Measurements from ENCODE around the gene MEGF11. TPM values are rescaled to one million over a fixed set of nuclear protein-coding genes. Genes with fewer than 3 reads are reported as not detected.

MEGF11 gene
- total and polyA plus RNA-seq, 2 donors (not counting 1 experiment from before 2014, with no cell fraction given) = under 0.01 TPM; not detected in 1

DNA sequence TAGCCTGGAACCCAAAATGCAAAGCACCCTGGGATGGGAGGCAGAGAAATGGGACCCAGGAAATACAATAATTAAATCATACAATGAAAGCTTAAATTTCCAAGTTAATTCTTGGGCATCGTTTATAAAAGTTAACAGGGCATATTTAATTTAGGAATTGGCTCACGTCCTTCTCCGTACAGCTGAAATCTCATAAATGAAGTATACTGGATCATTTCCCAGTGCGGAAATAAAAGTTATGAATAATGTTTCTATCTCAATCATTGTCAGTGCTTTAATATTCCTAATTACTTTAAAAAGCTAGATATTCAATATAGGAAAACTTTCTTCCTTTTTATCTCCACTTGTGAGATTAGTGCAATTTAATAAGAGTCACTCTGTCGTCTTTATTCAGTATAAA is 164.0 kb downstream of the MEGF11 start:
- Histone ChIP-seq H3K36me3 (ENCODE audit: control insufficient read depth, insufficient read depth, low read length) (no peaks in the 10 kb centered on the region), H3K4me3 (replicated peaks in 1 of 4; ENCODE audit: control extremely low read depth in 1 of 4, insufficient read depth in 1 of 4, low read depth in 3 of 4, low read length in 4 of 4) (no peak overlapping the region), H3K27ac (ENCODE audit: insufficient read depth, low read length) (no peak overlapping the region), H3K9ac (ENCODE audit: insufficient read depth, low read length) (no peak overlapping the region), H2AFZ (ENCODE audit: low read length) (no peak overlapping the region), H4K20me1 (ENCODE audit: control insufficient read depth, extremely low read depth, insufficient read depth, low read length) (no peaks in the 10 kb centered on the region), H3K4me2 (ENCODE audit: extremely low read depth, insufficient read depth, low read length) (no peak overlapping the region), H3K9me3 (ENCODE audit: control insufficient read depth, insufficient read depth, low read depth, low read length) (no peaks in the 10 kb centered on the region), H3K4me1 (ENCODE audit: control insufficient read depth, extremely low read depth, insufficient read depth, low read length) (no peaks in the 10 kb centered on the region), H3K79me2 (ENCODE audit: control insufficient read depth, insufficient read depth, low read length) (no peaks in the 10 kb centered on the region), H3K27me3 (ENCODE audit: control insufficient read depth, insufficient read depth, low read length) (peaks cover 2% of the 10 kb centered on the region)
- TF ChIP-seq EZH2 (IDR thresholded peaks at IDR 0.05; ENCODE audit: low read length, missing control alignments) = no peak
- TF ChIP-seq, protein P1, sequence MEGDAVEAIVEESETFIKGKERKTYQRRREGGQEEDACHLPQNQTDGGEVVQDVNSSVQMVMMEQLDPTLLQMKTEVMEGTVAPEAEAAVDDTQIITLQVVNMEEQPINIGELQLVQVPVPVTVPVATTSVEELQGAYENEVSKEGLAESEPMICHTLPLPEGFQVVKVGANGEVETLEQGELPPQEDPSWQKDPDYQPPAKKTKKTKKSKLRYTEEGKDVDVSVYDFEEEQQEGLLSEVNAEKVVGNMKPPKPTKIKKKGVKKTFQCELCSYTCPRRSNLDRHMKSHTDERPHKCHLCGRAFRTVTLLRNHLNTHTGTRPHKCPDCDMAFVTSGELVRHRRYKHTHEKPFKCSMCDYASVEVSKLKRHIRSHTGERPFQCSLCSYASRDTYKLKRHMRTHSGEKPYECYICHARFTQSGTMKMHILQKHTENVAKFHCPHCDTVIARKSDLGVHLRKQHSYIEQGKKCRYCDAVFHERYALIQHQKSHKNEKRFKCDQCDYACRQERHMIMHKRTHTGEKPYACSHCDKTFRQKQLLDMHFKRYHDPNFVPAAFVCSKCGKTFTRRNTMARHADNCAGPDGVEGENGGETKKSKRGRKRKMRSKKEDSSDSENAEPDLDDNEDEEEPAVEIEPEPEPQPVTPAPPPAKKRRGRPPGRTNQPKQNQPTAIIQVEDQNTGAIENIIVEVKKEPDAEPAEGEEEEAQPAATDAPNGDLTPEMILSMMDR (conservative IDR thresholded peaks at IDR 0.05 in 1 of 2, IDR thresholded peaks at IDR 0.05 in 1 of 2; ENCODE audit: low read depth in 1 of 2, low read length in 2 of 2) = no peak
- DNase-seq (ENCODE audit: low read depth in 2 of 2) = no peak

DNA sequence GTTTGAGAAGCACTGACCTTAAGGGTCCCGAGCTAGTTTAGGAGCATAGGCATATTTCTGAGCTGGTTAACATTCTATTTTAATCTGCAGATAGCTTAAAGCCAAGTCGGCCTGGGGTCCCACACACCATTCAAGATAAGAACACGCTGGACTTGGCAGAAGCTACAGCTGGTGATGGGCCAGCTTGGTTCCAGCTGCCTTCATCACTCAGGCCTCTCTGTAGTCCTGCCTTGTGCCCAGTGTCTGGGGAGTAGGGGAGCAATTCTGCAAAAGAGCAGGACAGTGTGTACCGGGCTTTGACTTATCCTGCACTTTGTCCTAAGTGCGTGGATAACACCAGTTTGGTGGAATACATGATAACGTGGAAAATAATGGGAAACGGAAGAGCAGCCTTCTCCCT is 164.5 kb downstream of the MEGF11 start:
- no peak overlapping the region for H3K4me3 ChIP-seq (replicated peaks in 1 of 4; ENCODE audit: control extremely low read depth in 1 of 4, insufficient read depth in 1 of 4, low read depth in 3 of 4, low read length in 4 of 4)
- no peaks in the 10 kb centered on the region for H3K9me3 ChIP-seq (ENCODE audit: control insufficient read depth, insufficient read depth, low read depth, low read length)
- H3K4me1 ChIP-seq (ENCODE audit: control insufficient read depth, extremely low read depth, insufficient read depth, low read length) = no peaks in the 10 kb centered on the region
- peaks cover 2% of the 10 kb centered on the region for H3K27me3 ChIP-seq (ENCODE audit: control insufficient read depth, insufficient read depth, low read length)
- DNase-seq (ENCODE audit: low read depth in 2 of 2) = no peak
- no peak overlapping the region for H3K9ac ChIP-seq (ENCODE audit: insufficient read depth, low read length)
- H4K20me1 ChIP-seq (ENCODE audit: control insufficient read depth, extremely low read depth, insufficient read depth, low read length) = no peaks in the 10 kb centered on the region
- H3K36me3 ChIP-seq (ENCODE audit: control insufficient read depth, insufficient read depth, low read length) = no peaks in the 10 kb centered on the region
- TF ChIP-seq, protein P1 (conservative IDR thresholded peaks at IDR 0.05 in 1 of 2, IDR thresholded peaks at IDR 0.05 in 1 of 2; ENCODE audit: low read depth in 1 of 2, low read length in 2 of 2) = no peak
- no peak for TF ChIP-seq EZH2 (IDR thresholded peaks at IDR 0.05; ENCODE audit: low read length, missing control alignments)
- H2AFZ ChIP-seq (ENCODE audit: low read length) = no peak overlapping the region
- H3K79me2 ChIP-seq (ENCODE audit: control insufficient read depth, insufficient read depth, low read length) = no peaks in the 10 kb centered on the region
- H3K27ac ChIP-seq (ENCODE audit: insufficient read depth, low read length) = no peak overlapping the region
- no peak overlapping the region for H3K4me2 ChIP-seq (ENCODE audit: extremely low read depth, insufficient read depth, low read length)

DNA sequence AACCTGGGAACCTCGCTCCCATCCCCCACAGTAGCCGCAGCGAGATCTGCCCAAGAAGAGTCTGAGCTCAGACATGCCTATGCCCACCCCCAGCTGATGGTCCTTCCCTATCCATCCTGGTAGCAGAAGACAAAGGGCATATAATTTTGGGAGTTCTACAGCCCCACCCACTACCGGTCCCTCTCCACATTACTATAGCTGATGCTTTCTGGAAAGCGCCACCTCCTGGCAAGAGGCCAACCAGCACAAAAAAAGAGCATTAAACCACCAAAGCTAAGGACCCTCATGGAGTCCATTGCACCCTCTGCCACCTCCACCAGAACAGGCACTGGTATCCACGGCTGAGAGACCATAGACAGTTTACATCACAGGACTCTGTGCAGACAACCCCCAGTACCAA is 168.4 kb downstream of the MEGF11 start:
- Histone ChIP-seq H3K27ac (ENCODE audit: insufficient read depth, low read length) (no peak overlapping the region), H3K79me2 (ENCODE audit: control insufficient read depth, insufficient read depth, low read length) (no peaks in the 10 kb centered on the region), H3K36me3 (ENCODE audit: control insufficient read depth, insufficient read depth, low read length) (no peaks in the 10 kb centered on the region), H3K9me3 (ENCODE audit: control insufficient read depth, insufficient read depth, low read depth, low read length) (no peaks in the 10 kb centered on the region), H3K4me1 (ENCODE audit: control insufficient read depth, extremely low read depth, insufficient read depth, low read length) (no peaks in the 10 kb centered on the region), H3K27me3 (ENCODE audit: control insufficient read depth, insufficient read depth, low read length) (no peaks in the 10 kb centered on the region), H3K4me2 (ENCODE audit: extremely low read depth, insufficient read depth, low read length) (no peak overlapping the region), H3K4me3 (replicated peaks in 1 of 4; ENCODE audit: control extremely low read depth in 1 of 4, insufficient read depth in 1 of 4, low read depth in 3 of 4, low read length in 4 of 4) (no peak overlapping the region), H4K20me1 (ENCODE audit: control insufficient read depth, extremely low read depth, insufficient read depth, low read length) (no peaks in the 10 kb centered on the region), H2AFZ (ENCODE audit: low read length) (no peak overlapping the region), H3K9ac (ENCODE audit: insufficient read depth, low read length) (no peak overlapping the region)
- TF ChIP-seq EZH2 (IDR thresholded peaks at IDR 0.05; ENCODE audit: low read length, missing control alignments) = no peak
- TF ChIP-seq, protein P1 (conservative IDR thresholded peaks at IDR 0.05 in 1 of 2, IDR thresholded peaks at IDR 0.05 in 1 of 2; ENCODE audit: low read depth in 1 of 2, low read length in 2 of 2) = no peak
- no peak for DNase-seq (ENCODE audit: low read depth in 2 of 2)
